Articular chondrocyte of knee joint (primary cell): Measurements from ENCODE around the gene COMMD3. TPM values are rescaled to one million over a fixed set of nuclear protein-coding genes. Genes with fewer than 3 reads are reported as not detected.

Experiments
- small RNA-seq: library from RNA; depleted of rRNA; stranded (forward); fragments of <200 nt; gene quantifications from one replicate; pipeline ENCODE3, GENCODE V24; 2012
- total RNA-seq: library from RNA; depleted of rRNA; stranded (reverse); fragments of >200 nt; gene quantifications from 2 replicates; pipeline ENCODE4 v1.2.3, GENCODE V29; 2012

Gene COMMD3
- total RNA-seq, result 55.5 and 56.1 TPM in 2 replicates

GRCh38 chr10:22316286-22317075, at the start of gene COMMD3:
TSS of gene COMMD3 (plus strand) at chr10:22316388. CDS start at chr10:22316418, 30 bp downstream.

GRCh38 chr10:22320591-22321155, 4.5 kb downstream of the COMMD3 start, which contains the start of gene BMI1:
TSS of gene BMI1 (plus strand) at chr10:22321099. CDS start at chr10:22326450, 5,351 bp downstream.

GRCh38 chr10:22345301-22346095, 29.3 kb downstream of the COMMD3 start, which contains the start of gene SPAG6:
TSS of gene SPAG6 (plus strand) at chr10:22345496. CDS start at chr10:22345612, 116 bp downstream.

Small RNA genes within 50 kb of the gene (small RNA-seq; reads per million reads assigned to genes)
- gene AL158211.3, result 0.38 reads per million, percentile 3 among the genes with 10 or more reads in this experiment

Other genes with a start within 250 kb of the COMMD3 start
- gene EBLN1, start 98.4 kb upstream of the COMMD3 start, total RNA-seq, result not detected in 2 replicates
- 79.6 and 98.9 TPM in 2 replicates for gene BMI1, start 4.7 kb downstream of the COMMD3 start, total RNA-seq
- gene SPAG6, start 29.1 kb downstream of the COMMD3 start, total RNA-seq, result 1.3 and 2.1 TPM in 2 replicates